Keratinocyte (primary cell): ENCODE results near the gene NCK2. TPM values are rescaled to one million over a fixed set of nuclear protein-coding genes. Genes with fewer than 3 reads are reported as not detected.

Source experiments
- DNase-seq: peaks from one replicate; pipeline ENCODE4 v3.0.0-alpha.2; 2011; ENCODE audit warnings: low read depth, missing footprints, low spot score
- FAIRE-seq: peaks from 2 replicates; lab custom pipeline; 2011; peaks lifted over from hg19 to GRCh38; lab: Jason Lieb, UNC
- H2AFZ ChIP-seq: 2 replicates; pipeline ENCODE4 v1.6.0; 2012; ENCODE audit warnings: low read length, control low read depth, inconsistent platforms; ENCODE audit not compliant: control insufficient read depth
- H3K27ac ChIP-seq: 2 replicates; pipeline ENCODE4 v1.5.1; 2011; ENCODE audit warnings: low read length; ENCODE audit not compliant: control insufficient read depth, insufficient read depth
- H3K27me3 ChIP-seq: 3 replicates; pipeline ENCODE4 v1.6.0; 2011; ENCODE audit warnings: low read length; ENCODE audit not compliant: control insufficient read depth, insufficient read depth; ENCODE audit errors: extremely low read depth
- H3K36me3 ChIP-seq, 2 experiments: 2 replicates in 1 of 2; 3 replicates in 1 of 2; pipeline ENCODE4 v1.5.1; 2011; ENCODE audit warnings: low read length in 2 of 2, mild to moderate bottlenecking in 1 of 2; ENCODE audit not compliant: control insufficient read depth in 2 of 2, insufficient read depth in 2 of 2; ENCODE audit errors: extremely low read depth in 1 of 2
- H3K4me1 ChIP-seq: 3 replicates; pipeline ENCODE4 v1.5.1; 2011; ENCODE audit warnings: low read length; ENCODE audit not compliant: control insufficient read depth, insufficient read depth; ENCODE audit errors: extremely low read depth
- H3K4me2 ChIP-seq: 3 replicates; pipeline ENCODE4 v1.6.0; 2011; ENCODE audit warnings: low read depth, low read length; ENCODE audit not compliant: control insufficient read depth, insufficient read depth; ENCODE audit errors: extremely low read depth
- H3K4me3 ChIP-seq, 3 experiments: fragments of 200-600 bp in 1 of 3; sonication (generic) in 1 of 3; 2 replicates in 2 of 3; 3 replicates in 1 of 3; pipeline ENCODE4 v1.5.1; 2011 to 2016; ENCODE audit warnings: low read length in 3 of 3, mild to moderate bottlenecking in 3 of 3, control low read depth in 2 of 3, inconsistent platforms in 1 of 3, low read depth in 1 of 3, mixed read lengths in 1 of 3, mixed run types in 1 of 3, moderate library complexity in 1 of 3; ENCODE audit not compliant: control insufficient read depth in 2 of 3, insufficient read depth in 2 of 3; ENCODE audit errors: extremely low read depth in 1 of 3
- H3K79me2 ChIP-seq: 2 replicates; pipeline ENCODE4 v1.6.0; 2012; ENCODE audit warnings: low read length; ENCODE audit not compliant: control insufficient read depth, insufficient read depth
- H3K9ac ChIP-seq: 3 replicates; pipeline ENCODE4 v1.6.0; 2011; ENCODE audit warnings: low read length; ENCODE audit not compliant: control insufficient read depth, insufficient read depth; ENCODE audit errors: extremely low read depth
- H3K9me1 ChIP-seq: 3 replicates; pipeline ENCODE4 v1.6.0; 2011; ENCODE audit warnings: low read length; ENCODE audit not compliant: control insufficient read depth, insufficient read depth; ENCODE audit errors: extremely low read depth
- H3K9me3 ChIP-seq: 2 replicates; pipeline ENCODE4 v1.5.1; 2012; ENCODE audit warnings: low read depth, low read length; ENCODE audit not compliant: control insufficient read depth
- H4K20me1 ChIP-seq: 3 replicates; pipeline ENCODE4 v1.6.0; 2011; ENCODE audit warnings: low read length; ENCODE audit not compliant: control insufficient read depth, insufficient read depth; ENCODE audit errors: extremely low read depth
- EZH2 ChIP-seq: IDR thresholded peaks from one replicate; pipeline ENCODE4 v1.6.1; 2012; ENCODE audit warnings: inconsistent platforms, mild to moderate bottlenecking, low read length, moderate library complexity
- dilution Hi-C: fragments of 300-500 bp; cut with MboI; formaldehyde crosslinking; loops from one replicate; pipeline ENCODE4 v1.7.0; 2020; ENCODE audit warnings: low sequenced_read_pairs; ENCODE audit not compliant: extremely low pct_ligation_motif_present
- polyA plus RNA-seq, 5 experiments: library from polyadenylated mRNA; depleted of rRNA in 3 of 5; stranded (reverse) in 3 of 5; stranded (forward) in 1 of 5; unstranded in 1 of 5; fragments of >200 nt; gene quantifications; 1 replicate in 1 of 5; 2 replicates in 3 of 5; 3 replicates in 1 of 5; pipeline versions ENCODE4 v1.2.1 to v1.2.3, GENCODE V29; 2011 to 2012; ENCODE audit warnings: missing spikeins in 2 of 5, low read depth in 1 of 5, low replicate concordance in 1 of 5
- TF ChIP-seq, protein P1 (sequence below), 3 experiments: IDR thresholded peaks in 1 of 3; conservative IDR thresholded peaks in 1 of 3; optimal IDR thresholded peaks in 1 of 3; 2 replicates in 2 of 3; 3 replicates in 1 of 3; pipeline versions ENCODE3 to v1.5.1; 2011; ENCODE audit warnings: low read length in 3 of 3, mild to moderate bottlenecking in 3 of 3, moderate library complexity in 2 of 3, control low read depth in 1 of 3, inconsistent platforms in 1 of 3; ENCODE audit not compliant: insufficient read depth in 2 of 3; ENCODE audit errors: extremely low read depth in 1 of 3

The NCK2 gene
- polyA plus RNA-seq, 1 donor (not counting 4 experiments of a cell fraction or from before 2014, with no cell fraction given) = 31.4 TPM

DNA sequence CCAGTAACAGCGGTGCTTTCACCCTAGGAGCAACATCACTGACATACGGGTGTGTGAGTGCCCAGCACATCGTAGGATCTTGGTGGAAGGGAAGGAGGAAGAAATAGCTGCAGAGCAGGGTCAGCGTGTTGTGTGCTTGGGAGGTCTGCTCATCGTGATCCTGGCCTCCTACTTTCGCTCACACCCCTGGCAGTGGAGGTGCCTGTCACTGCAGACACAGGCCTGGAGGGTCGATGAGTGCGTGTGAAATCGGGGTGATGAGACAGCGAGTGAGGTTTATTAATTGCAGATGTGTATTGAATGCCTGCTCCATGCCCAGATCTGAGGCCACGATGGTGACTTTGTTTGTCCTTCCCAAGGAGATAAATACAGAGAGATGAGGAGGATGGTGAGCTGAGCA lies 126.1 kb downstream of the NCK2 start:
- H3K9me1 ChIP-seq = no peaks in the 10 kb centered on the region
- no peak for FAIRE-seq

DNA sequence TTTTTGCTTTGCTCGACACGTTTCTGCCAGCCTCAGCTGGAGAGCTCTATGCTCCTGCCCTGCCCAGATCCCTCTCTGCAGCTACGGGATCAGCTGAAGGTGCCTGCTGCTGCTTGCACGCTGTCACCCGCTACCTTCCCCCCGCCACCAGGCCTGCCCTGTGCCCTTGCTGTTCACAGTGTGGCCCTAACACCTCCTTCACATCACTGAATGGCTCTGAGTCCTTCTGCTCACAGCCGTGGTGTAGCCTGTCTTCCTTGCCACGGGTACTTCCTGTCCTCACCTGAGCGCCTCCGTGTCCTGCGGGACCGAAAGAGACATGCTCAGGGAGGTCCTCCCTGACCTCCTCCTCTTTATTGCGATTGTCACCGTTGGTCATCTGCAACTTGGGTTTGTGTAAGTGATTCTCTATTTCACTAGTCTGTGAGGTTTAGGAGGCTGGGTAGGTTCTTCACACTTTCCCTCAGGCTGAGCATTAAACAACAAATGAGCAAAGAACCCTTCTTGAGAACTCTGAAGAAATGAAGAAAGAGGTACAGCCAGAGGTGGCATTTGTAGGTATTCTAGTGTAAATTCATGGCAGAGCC lies 127.5 kb downstream of the NCK2 start:
- Histone ChIP-seq H3K79me2 (peaks cover 37% of the 10 kb centered on the region), H4K20me1 (peaks cover 3% of the 10 kb centered on the region), H3K27me3 (no peaks in the 10 kb centered on the region), H3K4me2 (no peak overlapping the region), H2AFZ (no peak overlapping the region), H3K27ac (no peak overlapping the region), H3K9me3 (no peaks in the 10 kb centered on the region), H3K4me3 (no peak overlapping the region), H3K9ac (no peak overlapping the region), H3K9me1 (no peaks in the 10 kb centered on the region), H3K36me3 (peaks cover 7% of the 10 kb centered on the region in 2 experiments), H3K4me1 (peaks cover 14% of the 10 kb centered on the region)
- dilution Hi-C loops = no loop called here
- TF ChIP-seq, protein P1, sequence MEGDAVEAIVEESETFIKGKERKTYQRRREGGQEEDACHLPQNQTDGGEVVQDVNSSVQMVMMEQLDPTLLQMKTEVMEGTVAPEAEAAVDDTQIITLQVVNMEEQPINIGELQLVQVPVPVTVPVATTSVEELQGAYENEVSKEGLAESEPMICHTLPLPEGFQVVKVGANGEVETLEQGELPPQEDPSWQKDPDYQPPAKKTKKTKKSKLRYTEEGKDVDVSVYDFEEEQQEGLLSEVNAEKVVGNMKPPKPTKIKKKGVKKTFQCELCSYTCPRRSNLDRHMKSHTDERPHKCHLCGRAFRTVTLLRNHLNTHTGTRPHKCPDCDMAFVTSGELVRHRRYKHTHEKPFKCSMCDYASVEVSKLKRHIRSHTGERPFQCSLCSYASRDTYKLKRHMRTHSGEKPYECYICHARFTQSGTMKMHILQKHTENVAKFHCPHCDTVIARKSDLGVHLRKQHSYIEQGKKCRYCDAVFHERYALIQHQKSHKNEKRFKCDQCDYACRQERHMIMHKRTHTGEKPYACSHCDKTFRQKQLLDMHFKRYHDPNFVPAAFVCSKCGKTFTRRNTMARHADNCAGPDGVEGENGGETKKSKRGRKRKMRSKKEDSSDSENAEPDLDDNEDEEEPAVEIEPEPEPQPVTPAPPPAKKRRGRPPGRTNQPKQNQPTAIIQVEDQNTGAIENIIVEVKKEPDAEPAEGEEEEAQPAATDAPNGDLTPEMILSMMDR (optimal IDR thresholded peaks at IDR 0.05 in 1 of 3, IDR thresholded peaks at IDR 0.05 in 1 of 3, conservative IDR thresholded peaks at IDR 0.05 in 1 of 3; ENCODE audit: extremely low read depth in 1 of 3, insufficient read depth in 2 of 3, low read length in 3 of 3) = no peak
- no peak for TF ChIP-seq EZH2
- DNase-seq (no peak), FAIRE-seq (no peak)

More for the DNA sequence above, 126.1 kb downstream of the NCK2 start:
- no peak overlapping the region for H3K9ac ChIP-seq
- H3K27me3 ChIP-seq = no peaks in the 10 kb centered on the region
- H4K20me1 ChIP-seq = peaks cover 3% of the 10 kb centered on the region
- H3K9me3 ChIP-seq = no peaks in the 10 kb centered on the region
- no peak overlapping the region for H3K4me2 ChIP-seq
- no peak overlapping the region for H3K4me3 ChIP-seq
- no peak overlapping the region for H3K27ac ChIP-seq
- peaks cover 44% of the 10 kb centered on the region for H3K79me2 ChIP-seq
- DNase-seq = no peak
- peaks cover 14% of the 10 kb centered on the region for H3K4me1 ChIP-seq
- TF ChIP-seq, protein P1 (optimal IDR thresholded peaks at IDR 0.05 in 1 of 3, IDR thresholded peaks at IDR 0.05 in 1 of 3, conservative IDR thresholded peaks at IDR 0.05 in 1 of 3; ENCODE audit: extremely low read depth in 1 of 3, insufficient read depth in 2 of 3, low read length in 3 of 3) = no peak
- no peak for TF ChIP-seq EZH2
- peaks cover 2 to 4% of the 10 kb centered on the region in 2 experiments for H3K36me3 ChIP-seq
- dilution Hi-C loops = no loop called here
- no peak overlapping the region for H2AFZ ChIP-seq
